ENCODE measurements around the gene MORC2.
A peak's percentile ranks its signal among the peaks of the same experiment; 100 is the strongest.

The MORC2 gene

DNA sequence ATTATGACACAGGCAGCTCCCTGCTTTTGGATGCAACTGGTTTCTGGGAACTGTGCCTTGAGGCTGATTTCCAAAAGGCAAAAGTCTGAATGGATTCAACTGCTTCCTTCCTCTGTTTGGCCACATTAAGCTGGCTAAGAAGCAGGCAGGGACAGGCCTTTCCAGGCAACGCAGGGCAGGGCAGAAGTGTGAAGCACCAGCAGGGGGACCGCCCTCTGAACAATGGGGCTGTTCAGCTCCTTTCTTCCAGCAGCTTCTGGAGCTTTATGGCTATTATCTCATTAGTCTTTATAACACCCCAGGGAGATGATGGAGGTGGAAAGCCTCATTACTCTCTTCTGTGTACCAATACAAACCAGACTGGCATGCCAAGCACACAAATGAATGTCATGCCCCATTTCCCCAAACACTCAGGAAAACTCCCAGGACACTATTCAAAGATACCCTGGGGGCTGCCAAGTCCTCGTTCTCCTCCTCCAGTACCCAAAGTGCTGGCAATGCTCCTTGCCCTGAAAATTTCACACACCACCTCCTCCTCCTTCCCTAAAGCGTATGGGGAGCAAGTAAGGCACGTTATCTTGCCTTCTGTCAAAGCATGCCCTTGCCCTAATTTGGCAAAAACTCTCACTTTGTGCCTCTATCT, 21.3 kb downstream of the MORC2 start:
- H3K4me1 ChIP-seq (ENCODE audit: control insufficient read depth, insufficient read depth, low read length): no peaks in the 10 kb centered on the region
- no peaks in the 10 kb centered on the region for H3K9me3 ChIP-seq (ENCODE audit: control insufficient read depth, insufficient read depth, low read depth, low read length)
- ChIA-PET POLR2A (no interaction called here), CTCF (interaction anchor here (0.7 to 3.0 kb wide), 10 partner anchors 16 to 284 kb away, joined by 3 to 13 read pairs (median 5); partner anchors contain the start of genes SELENOM and SMTN)
- H3K4me3 ChIP-seq (ENCODE audit: low read depth, low read length): no peak overlapping the region
- TF ChIP-seq, protein P1, sequence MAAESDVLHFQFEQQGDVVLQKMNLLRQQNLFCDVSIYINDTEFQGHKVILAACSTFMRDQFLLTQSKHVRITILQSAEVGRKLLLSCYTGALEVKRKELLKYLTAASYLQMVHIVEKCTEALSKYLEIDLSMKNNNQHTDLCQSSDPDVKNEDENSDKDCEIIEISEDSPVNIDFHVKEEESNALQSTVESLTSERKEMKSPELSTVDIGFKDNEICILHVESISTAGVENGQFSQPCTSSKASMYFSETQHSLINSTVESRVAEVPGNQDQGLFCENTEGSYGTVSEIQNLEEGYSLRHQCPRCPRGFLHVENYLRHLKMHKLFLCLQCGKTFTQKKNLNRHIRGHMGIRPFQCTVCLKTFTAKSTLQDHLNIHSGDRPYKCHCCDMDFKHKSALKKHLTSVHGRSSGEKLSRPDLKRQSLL (tag by site-specific recombination; IDR thresholded peaks at IDR 0.05): 0 out of 2 replicates have a peak, but pooled peaks have one; percentile 32
- TF ChIP-seq, protein P2, sequence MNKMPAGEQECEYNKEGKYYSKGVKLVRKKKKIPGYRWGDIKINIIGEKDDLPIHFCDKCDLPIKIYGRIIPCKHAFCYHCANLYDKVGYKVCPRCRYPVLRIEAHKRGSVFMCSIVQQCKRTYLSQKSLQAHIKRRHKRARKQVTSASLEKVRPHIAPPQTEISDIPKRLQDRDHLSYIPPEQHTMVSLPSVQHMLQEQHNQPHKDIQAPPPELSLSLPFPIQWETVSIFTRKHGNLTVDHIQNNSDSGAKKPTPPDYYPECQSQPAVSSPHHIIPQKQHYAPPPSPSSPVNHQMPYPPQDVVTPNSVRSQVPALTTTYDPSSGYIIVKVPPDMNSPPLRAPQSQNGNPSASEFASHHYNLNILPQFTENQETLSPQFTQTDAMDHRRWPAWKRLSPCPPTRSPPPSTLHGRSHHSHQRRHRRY (tag by site-specific recombination; IDR thresholded peaks at IDR 0.05): no peak
- TF ChIP-seq ZBTB8A (tag by site-specific recombination; IDR thresholded peaks at IDR 0.05) (peak; percentile 28; the same call in 1 of the 2 replicates), ZNF791 (tag by site-specific recombination; IDR thresholded peaks at IDR 0.05) (no peak), ZNF394 (tag by site-specific recombination; IDR thresholded peaks at IDR 0.05; ENCODE audit: borderline replicate concordance) (no peak)
- peaks cover 51 to 95% of the 10 kb centered on the region in 2 experiments for H3K36me3 ChIP-seq (ENCODE audit: control insufficient read depth in 2 of 2, insufficient read depth in 1 of 2, low read length in 2 of 2)
- H3K27ac ChIP-seq (ENCODE audit: extremely low read depth, low read depth, low read length): no peak overlapping the region

DNA sequence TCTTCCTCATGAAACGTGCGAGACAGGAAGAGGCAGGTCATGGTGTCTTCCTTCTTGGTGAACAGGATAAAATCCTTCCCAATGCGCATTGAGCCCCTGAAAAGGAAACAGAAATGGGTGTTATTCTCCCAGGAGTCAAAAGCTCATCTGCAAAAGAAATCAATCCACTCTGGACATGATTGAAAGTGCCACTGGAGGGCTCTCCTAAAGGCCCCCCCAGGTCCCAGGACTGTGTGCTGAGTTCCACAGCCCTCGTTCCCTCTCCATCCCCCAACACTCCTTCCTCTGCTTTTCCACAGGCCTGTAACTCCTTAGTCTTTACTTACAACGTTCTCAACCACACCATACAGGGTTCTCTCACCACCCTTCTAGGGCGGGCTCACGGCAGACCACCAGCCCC, 22.2 kb downstream of the MORC2 start:
- CTCF ChIA-PET: interaction anchor here (1.0 to 3.0 kb wide), 8 partner anchors 17 to 285 kb away, joined by 3 to 13 read pairs (median 6); partner anchors contain the start of genes SELENOM and SMTN
- Histone ChIP-seq H3K27ac (ENCODE audit: extremely low read depth, low read depth, low read length) (no peak overlapping the region), H3K4me3 (ENCODE audit: low read depth, low read length) (no peak overlapping the region), H3K36me3 (ENCODE audit: control insufficient read depth in 2 of 2, insufficient read depth in 1 of 2, low read length in 2 of 2) (peaks cover 50 to 98% of the 10 kb centered on the region in 2 experiments), H3K4me1 (ENCODE audit: control insufficient read depth, insufficient read depth, low read length) (no peaks in the 10 kb centered on the region), H3K9me3 (ENCODE audit: control insufficient read depth, insufficient read depth, low read depth, low read length) (no peaks in the 10 kb centered on the region)
- TF ChIP-seq ZNF155 (tag by site-specific recombination; IDR thresholded peaks at IDR 0.05): no peak
- TF ChIP-seq, protein P3, sequence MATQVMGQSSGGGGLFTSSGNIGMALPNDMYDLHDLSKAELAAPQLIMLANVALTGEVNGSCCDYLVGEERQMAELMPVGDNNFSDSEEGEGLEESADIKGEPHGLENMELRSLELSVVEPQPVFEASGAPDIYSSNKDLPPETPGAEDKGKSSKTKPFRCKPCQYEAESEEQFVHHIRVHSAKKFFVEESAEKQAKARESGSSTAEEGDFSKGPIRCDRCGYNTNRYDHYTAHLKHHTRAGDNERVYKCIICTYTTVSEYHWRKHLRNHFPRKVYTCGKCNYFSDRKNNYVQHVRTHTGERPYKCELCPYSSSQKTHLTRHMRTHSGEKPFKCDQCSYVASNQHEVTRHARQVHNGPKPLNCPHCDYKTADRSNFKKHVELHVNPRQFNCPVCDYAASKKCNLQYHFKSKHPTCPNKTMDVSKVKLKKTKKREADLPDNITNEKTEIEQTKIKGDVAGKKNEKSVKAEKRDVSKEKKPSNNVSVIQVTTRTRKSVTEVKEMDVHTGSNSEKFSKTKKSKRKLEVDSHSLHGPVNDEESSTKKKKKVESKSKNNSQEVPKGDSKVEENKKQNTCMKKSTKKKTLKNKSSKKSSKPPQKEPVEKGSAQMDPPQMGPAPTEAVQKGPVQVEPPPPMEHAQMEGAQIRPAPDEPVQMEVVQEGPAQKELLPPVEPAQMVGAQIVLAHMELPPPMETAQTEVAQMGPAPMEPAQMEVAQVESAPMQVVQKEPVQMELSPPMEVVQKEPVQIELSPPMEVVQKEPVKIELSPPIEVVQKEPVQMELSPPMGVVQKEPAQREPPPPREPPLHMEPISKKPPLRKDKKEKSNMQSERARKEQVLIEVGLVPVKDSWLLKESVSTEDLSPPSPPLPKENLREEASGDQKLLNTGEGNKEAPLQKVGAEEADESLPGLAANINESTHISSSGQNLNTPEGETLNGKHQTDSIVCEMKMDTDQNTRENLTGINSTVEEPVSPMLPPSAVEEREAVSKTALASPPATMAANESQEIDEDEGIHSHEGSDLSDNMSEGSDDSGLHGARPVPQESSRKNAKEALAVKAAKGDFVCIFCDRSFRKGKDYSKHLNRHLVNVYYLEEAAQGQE (tag by site-specific recombination; IDR thresholded peaks at IDR 0.05): no peak
- TF ChIP-seq ZNF114 (tag by site-specific recombination; IDR thresholded peaks at IDR 0.05): no peak
- no peak for TF ChIP-seq ZNF521 (tag by site-specific recombination; IDR thresholded peaks at IDR 0.05)
- no peak for TF ChIP-seq ZNF184 (tag by site-specific recombination; IDR thresholded peaks at IDR 0.05)
- no peak for TF ChIP-seq GLI2 (tag by site-specific recombination; IDR thresholded peaks at IDR 0.05; ENCODE audit: borderline replicate concordance, low read depth)
- no peak for TF ChIP-seq ZNF433 (tag by site-specific recombination; IDR thresholded peaks at IDR 0.05; ENCODE audit: low read depth)
- no peak for TF ChIP-seq ZNF623 (tag by site-specific recombination; IDR thresholded peaks at IDR 0.05)
- TF ChIP-seq ZNF707 (tag by site-specific recombination; IDR thresholded peaks at IDR 0.05): no peak
- TF ChIP-seq ZNF529 (tag by site-specific recombination; IDR thresholded peaks at IDR 0.05; ENCODE audit: insufficient replicate concordance): no peak
- no peak for TF ChIP-seq ZNF626 (tag by site-specific recombination; IDR thresholded peaks at IDR 0.05)
- no peak for TF ChIP-seq ZNF19 (tag by site-specific recombination; IDR thresholded peaks at IDR 0.05; ENCODE audit: low read depth)
- no peak for TF ChIP-seq ZIC2 (tag by site-specific recombination; IDR thresholded peaks at IDR 0.05)
- TF ChIP-seq, protein P4, sequence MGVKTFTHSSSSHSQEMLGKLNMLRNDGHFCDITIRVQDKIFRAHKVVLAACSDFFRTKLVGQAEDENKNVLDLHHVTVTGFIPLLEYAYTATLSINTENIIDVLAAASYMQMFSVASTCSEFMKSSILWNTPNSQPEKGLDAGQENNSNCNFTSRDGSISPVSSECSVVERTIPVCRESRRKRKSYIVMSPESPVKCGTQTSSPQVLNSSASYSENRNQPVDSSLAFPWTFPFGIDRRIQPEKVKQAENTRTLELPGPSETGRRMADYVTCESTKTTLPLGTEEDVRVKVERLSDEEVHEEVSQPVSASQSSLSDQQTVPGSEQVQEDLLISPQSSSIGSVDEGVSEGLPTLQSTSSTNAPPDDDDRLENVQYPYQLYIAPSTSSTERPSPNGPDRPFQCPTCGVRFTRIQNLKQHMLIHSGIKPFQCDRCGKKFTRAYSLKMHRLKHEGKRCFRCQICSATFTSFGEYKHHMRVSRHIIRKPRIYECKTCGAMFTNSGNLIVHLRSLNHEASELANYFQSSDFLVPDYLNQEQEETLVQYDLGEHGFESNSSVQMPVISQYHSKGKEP (tag by site-specific recombination; IDR thresholded peaks at IDR 0.05): no peak
- TF ChIP-seq ZBTB7A (tag by site-specific recombination; IDR thresholded peaks at IDR 0.05; ENCODE audit: low read depth): no peak
- no peak for TF ChIP-seq ZNF670 (tag by site-specific recombination; IDR thresholded peaks at IDR 0.05; ENCODE audit: low read depth)
- TF ChIP-seq ZBTB17 (tag by site-specific recombination; IDR thresholded peaks at IDR 0.05): no peak
- no peak for TF ChIP-seq ZNF621 (tag by site-specific recombination; IDR thresholded peaks at IDR 0.05)
- TF ChIP-seq BCL11B (tag by site-specific recombination; IDR thresholded peaks at IDR 0.05; ENCODE audit: low read depth): no peak
- TF ChIP-seq, protein P5, sequence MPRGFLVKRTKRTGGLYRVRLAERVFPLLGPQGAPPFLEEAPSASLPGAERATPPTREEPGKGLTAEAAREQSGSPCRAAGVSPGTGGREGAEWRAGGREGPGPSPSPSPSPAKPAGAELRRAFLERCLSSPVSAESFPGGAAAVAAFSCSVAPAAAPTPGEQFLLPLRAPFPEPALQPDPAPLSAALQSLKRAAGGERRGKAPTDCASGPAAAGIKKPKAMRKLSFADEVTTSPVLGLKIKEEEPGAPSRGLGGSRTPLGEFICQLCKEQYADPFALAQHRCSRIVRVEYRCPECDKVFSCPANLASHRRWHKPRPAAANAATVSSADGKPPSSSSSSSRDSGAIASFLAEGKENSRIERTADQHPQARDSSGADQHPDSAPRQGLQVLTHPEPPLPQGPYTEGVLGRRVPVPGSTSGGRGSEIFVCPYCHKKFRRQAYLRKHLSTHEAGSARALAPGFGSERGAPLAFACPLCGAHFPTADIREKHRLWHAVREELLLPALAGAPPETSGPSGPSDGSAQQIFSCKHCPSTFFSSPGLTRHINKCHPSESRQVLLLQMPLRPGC (tag by site-specific recombination; IDR thresholded peaks at IDR 0.05): no peak
- POLR2A ChIA-PET: interaction anchor here (0.9 kb wide), 1 partner anchor 22 kb away, joined by 4 read pairs; the partner anchor contains the start of genes MORC2 and TUG1
